CD8-positive, alpha-beta memory T cell (primary cell): Measurements from ENCODE around the gene C22orf23. TPM values are rescaled to one million over a fixed set of nuclear protein-coding genes. Genes with fewer than 3 reads are reported as not detected.
A peak's percentile ranks its signal among the peaks of the same experiment; 100 is the strongest.

Experiments
- CTCF ChIA-PET: fragments of 350-600 bp; sonication (Branson Sonifier 250); formaldehyde crosslinking; loops from one replicate; lab custom pipeline; 2021; ENCODE audit warnings: antibody characterized with exemption; lab: Charles Lee
- POLR2A ChIA-PET: fragments of 350-600 bp; sonication (Branson Sonifier 250); formaldehyde crosslinking; loops from one replicate; lab custom pipeline; 2021; ENCODE audit warnings: antibody characterized with exemption; lab: Charles Lee
- DNase-seq, 5 donors: peaks; one replicate each; pipeline versions ENCODE4 v3.0.0 to v3.0.0-alpha.2; 2020 to 2022; ENCODE audit warnings: mixed read lengths in 1 of 5
- H3K27ac ChIP-seq: one replicate; pipeline ENCODE4 v1.7.0; 2013; ENCODE audit warnings: low read depth, mild to moderate bottlenecking, low read length, moderate library complexity
- H3K27me3 ChIP-seq: 2 replicates; pipeline ENCODE4 v1.7.0; 2013; ENCODE audit warnings: low read length, mild to moderate bottlenecking; ENCODE audit not compliant: insufficient read depth, poor library complexity, severe bottlenecking
- H3K36me3 ChIP-seq: 2 replicates; pipeline ENCODE4 v1.7.0; 2013; ENCODE audit warnings: mild to moderate bottlenecking, low read length, moderate library complexity; ENCODE audit not compliant: insufficient read depth
- H3K4me1 ChIP-seq: 2 replicates; pipeline ENCODE4 v1.7.0; 2013; ENCODE audit warnings: mild to moderate bottlenecking, low read length, moderate library complexity; ENCODE audit not compliant: insufficient read depth
- H3K4me3 ChIP-seq: 2 replicates; pipeline ENCODE4 v1.7.0; 2013; ENCODE audit warnings: mild to moderate bottlenecking, low read length
- H3K9me3 ChIP-seq: 2 replicates; pipeline ENCODE4 v1.7.0; 2013; ENCODE audit warnings: mild to moderate bottlenecking, low read length
- H3K27ac Mint-ChIP-seq, 8 donors: one replicate each; pipeline ENCODE4 v1.8.0; 2020 to 2021; ENCODE audit warnings: mixed read lengths in 8 of 8, mild to moderate bottlenecking in 6 of 8, inconsistent platforms in 3 of 8, moderate library complexity in 3 of 8
- H3K27me3 Mint-ChIP-seq, 2 donors: one replicate each; pipeline ENCODE4 v1.8.0; 2020 to 2021; ENCODE audit warnings: mixed read lengths in 2 of 2, mild to moderate bottlenecking in 1 of 2, moderate library complexity in 1 of 2
- H3K36me3 Mint-ChIP-seq, 3 donors: one replicate each; pipeline ENCODE4 v1.8.0; 2020 to 2021; ENCODE audit warnings: mixed read lengths in 3 of 3, inconsistent platforms in 1 of 3, mild to moderate bottlenecking in 1 of 3
- H3K4me1 Mint-ChIP-seq, 3 donors: one replicate each; pipeline ENCODE4 v1.8.0; 2020 to 2021; ENCODE audit warnings: mixed read lengths in 3 of 3, inconsistent platforms in 1 of 3, mild to moderate bottlenecking in 1 of 3
- H3K4me3 Mint-ChIP-seq, 7 donors: one replicate each; pipeline ENCODE4 v1.8.0; 2020 to 2021; ENCODE audit warnings: mixed read lengths in 7 of 7, mild to moderate bottlenecking in 6 of 7, moderate library complexity in 4 of 7, inconsistent platforms in 2 of 7
- H3K9me3 Mint-ChIP-seq, 5 donors: one replicate each; pipeline ENCODE4 v1.8.0; 2020 to 2022; ENCODE audit warnings: mixed read lengths in 5 of 5, mild to moderate bottlenecking in 3 of 5, moderate library complexity in 2 of 5, inconsistent platforms in 1 of 5
- polyA plus RNA-seq: library from polyadenylated mRNA; unstranded; fragments of 300-500 nt; fragmentation: Illumina TruSeq; gene quantifications from one replicate; pipeline ENCODE4 v1.2.3, GENCODE V29; 2021
- total RNA-seq, 2 experiments: library from RNA; stranded (reverse); gene quantifications; one replicate each; pipeline ENCODE4 v1.2.3, GENCODE V29; 2021

The C22orf23 gene
- total and polyA plus RNA-seq, 3 experiments from 2014 or later = 0.29 to 0.37 TPM; not detected in 1

- CTCF ChIA-PET = no interaction called here
- no peaks in the 10 kb centered on the region for H3K9me3 Mint-ChIP-seq
Measured at GRCh38 chr22:37985751-37986281, 32.4 kb upstream of the C22orf23 start.

GRCh38 chr22:37985050-37985585, 31.7 kb upstream of the C22orf23 start:
- H3K36me3 ChIP-seq = no peaks in the 10 kb centered on the region
- H3K9me3 ChIP-seq = no peaks in the 10 kb centered on the region
- H3K4me1 ChIP-seq = no peaks in the 10 kb centered on the region
- ChIA-PET POLR2A (no interaction called here), CTCF (no interaction called here)
- Mint-ChIP-seq H3K4me1 (no peaks in the 10 kb centered on the region), H3K27ac (peak overlapping the region in 2 of 8 donors; percentile 71 to 92), H3K9me3 (no peaks in the 10 kb centered on the region), H3K4me3 (no peak overlapping the region), H3K27me3 (no peaks in the 10 kb centered on the region), H3K36me3 (peaks cover 0 to 20% (median 1%) of the 10 kb centered on the region in 3 donors)
- H3K4me3 ChIP-seq = no peak overlapping the region
- H3K27ac ChIP-seq = no peak overlapping the region
- DNase-seq = no peak
- H3K27me3 ChIP-seq = no peaks in the 10 kb centered on the region

More at GRCh38 chr22:37985751-37986281, 32.4 kb upstream of the C22orf23 start:
- POLR2A ChIA-PET = interaction anchor here (0.6 kb wide), 1 partner anchor 28 kb away, joined by 5 read pairs; no protein-coding TSS in a partner anchor
- no peak overlapping the region for H3K4me3 ChIP-seq
- H3K4me1 Mint-ChIP-seq = no peaks in the 10 kb centered on the region
- no peaks in the 10 kb centered on the region for H3K9me3 ChIP-seq
- no peaks in the 10 kb centered on the region for H3K4me1 ChIP-seq
- H3K27me3 ChIP-seq = no peaks in the 10 kb centered on the region
- H3K27me3 Mint-ChIP-seq = no peaks in the 10 kb centered on the region
- H3K36me3 ChIP-seq = no peaks in the 10 kb centered on the region
- H3K27ac ChIP-seq = no peak overlapping the region
- peak overlapping the region in 2 of 8 donors; percentile 36 to 91 for H3K27ac Mint-ChIP-seq
- H3K36me3 Mint-ChIP-seq = peaks cover 0 to 15% (median 1%) of the 10 kb centered on the region in 3 donors
- H3K4me3 Mint-ChIP-seq = no peak overlapping the region
- no peak for DNase-seq

- CTCF ChIA-PET = no interaction called here
- peak within 1 kb of the TSS in 2 of 8 donors; percentile 71 to 92 for H3K27ac Mint-ChIP-seq
- H3K9me3 Mint-ChIP-seq = no peaks in the 10 kb centered on the region
- Histone ChIP-seq H3K27me3 (no peaks in the 10 kb centered on the region), H3K4me1 (no peaks in the 10 kb centered on the region), H3K27ac (no peak within 1 kb of the TSS), H3K36me3 (no peaks in the 10 kb centered on the region), H3K9me3 (no peaks in the 10 kb centered on the region), H3K4me3 (no peak within 1 kb of the TSS)
- no peaks in the 10 kb centered on the region for H3K27me3 Mint-ChIP-seq
- peaks cover 0 to 21% (median 1%) of the 10 kb centered on the region in 3 donors for H3K36me3 Mint-ChIP-seq
- DNase-seq = no peak
- POLR2A ChIA-PET = no interaction called here
- no peaks in the 10 kb centered on the region for H3K4me1 Mint-ChIP-seq
- no peak within 1 kb of the TSS for H3K4me3 Mint-ChIP-seq
Measured at GRCh38 chr22:37983860-37984791, 30.7 kb upstream of the C22orf23 start, which contains the start of gene SOX10. TSS of gene SOX10 (minus strand) at chr22:37984555. CDS start at chr22:37983784, 771 bp downstream.

GRCh38 chr22:37982938-37983859, 29.8 kb upstream of the C22orf23 start:
- H3K27ac Mint-ChIP-seq = no peak overlapping the region
- H3K27ac ChIP-seq = no peak overlapping the region
- ChIA-PET POLR2A (interaction anchor here (1.2 kb wide), 1 partner anchor 11 kb away, joined by 3 read pairs; no protein-coding TSS in a partner anchor), CTCF (no interaction called here)
- no peaks in the 10 kb centered on the region for H3K9me3 ChIP-seq
- DNase-seq = no peak
- no peaks in the 10 kb centered on the region for H3K36me3 ChIP-seq
- no peaks in the 10 kb centered on the region for H3K27me3 Mint-ChIP-seq
- no peaks in the 10 kb centered on the region for H3K9me3 Mint-ChIP-seq
- no peaks in the 10 kb centered on the region for H3K4me1 Mint-ChIP-seq
- no peak overlapping the region for H3K4me3 ChIP-seq
- no peaks in the 10 kb centered on the region for H3K4me1 ChIP-seq
- H3K36me3 Mint-ChIP-seq = peaks cover 0 to 24% (median 1%) of the 10 kb centered on the region in 3 donors
- no peaks in the 10 kb centered on the region for H3K27me3 ChIP-seq
- H3K4me3 Mint-ChIP-seq = no peak overlapping the region

- no peaks in the 10 kb centered on the region for H3K36me3 ChIP-seq
- ChIA-PET POLR2A (interaction anchor here (1.2 kb wide), 1 partner anchor 12 kb away, joined by 3 read pairs; no protein-coding TSS in a partner anchor), CTCF (no interaction called here)
- H3K36me3 Mint-ChIP-seq = peaks cover 0 to 22% (median 1%) of the 10 kb centered on the region in 3 donors
- no peaks in the 10 kb centered on the region for H3K9me3 ChIP-seq
- H3K9me3 Mint-ChIP-seq = no peaks in the 10 kb centered on the region
- no peak overlapping the region for H3K4me3 ChIP-seq
- no peak for DNase-seq
- H3K27me3 Mint-ChIP-seq = no peaks in the 10 kb centered on the region
- H3K4me1 Mint-ChIP-seq = no peaks in the 10 kb centered on the region
- H3K27ac ChIP-seq = no peak overlapping the region
- H3K4me1 ChIP-seq = no peaks in the 10 kb centered on the region
- H3K27ac Mint-ChIP-seq = peak overlapping the region in 4 of 8 donors; percentile 26 to 68 (median 32)
- no peaks in the 10 kb centered on the region for H3K27me3 ChIP-seq
- H3K4me3 Mint-ChIP-seq = no peak overlapping the region
Measured at GRCh38 chr22:37982151-37982785, 28.9 kb upstream of the C22orf23 start.

- CTCF ChIA-PET = no interaction called here
- no peaks in the 10 kb centered on the region for H3K4me1 Mint-ChIP-seq
Measured at GRCh38 chr22:37981282-37982011, 28.0 kb upstream of the C22orf23 start.

More at GRCh38 chr22:37981282-37982011, 28.0 kb upstream of the C22orf23 start:
- POLR2A ChIA-PET = interaction anchor here (1.2 kb wide), 1 partner anchor 13 kb away, joined by 3 read pairs; no protein-coding TSS in a partner anchor
- Mint-ChIP-seq H3K4me3 (no peak overlapping the region), H3K27me3 (no peaks in the 10 kb centered on the region), H3K27ac (peak overlapping the region in 1 of 8 donors; percentile 47), H3K9me3 (no peaks in the 10 kb centered on the region), H3K36me3 (peaks cover 0 to 22% (median 1%) of the 10 kb centered on the region in 3 donors)
- H3K27me3 ChIP-seq = no peaks in the 10 kb centered on the region
- H3K36me3 ChIP-seq = no peaks in the 10 kb centered on the region
- no peaks in the 10 kb centered on the region for H3K4me1 ChIP-seq
- DNase-seq = no peak
- H3K27ac ChIP-seq = no peak overlapping the region
- H3K9me3 ChIP-seq = no peaks in the 10 kb centered on the region
- H3K4me3 ChIP-seq = no peak overlapping the region
